AG04450 (cell line): Measurements from ENCODE around the gene WDR33. TPM values are rescaled to one million over a fixed set of nuclear protein-coding genes. Genes with fewer than 3 reads are reported as not detected.
"Not testable (repeated sequence)": the region's sequence is repeated elsewhere in the genome, so short reads cannot be mapped to it uniquely, and the experiment has no call there.

Experiments
- CTCF ChIA-PET: fragments of 300-600, 350-600 bp; formaldehyde crosslinking; extraction: SDS; loops from one replicate; lab custom pipeline; 2022; ENCODE audit warnings: antibody characterized with exemption, inconsistent platforms; lab: Charles Lee
- POLR2A ChIA-PET: fragments of 350-600 bp; formaldehyde crosslinking; extraction: SDS; loops from one replicate; lab custom pipeline; 2021; ENCODE audit warnings: antibody characterized with exemption, inconsistent platforms; lab: Yijun Ruan, JAX
- DNase-seq: peaks from one replicate; pipeline ENCODE4 v3.0.0-alpha.2; 2011; ENCODE audit warnings: low read depth, low spot score
- H3K27ac ChIP-seq: one replicate; pipeline ENCODE4 v1.5.1; 2012; ENCODE audit warnings: low read depth, low read length, control low read depth
- H3K27me3 ChIP-seq: one replicate; pipeline ENCODE4 v1.6.0; 2012; ENCODE audit warnings: low read length; ENCODE audit not compliant: control insufficient read depth, insufficient read depth
- H3K4me3 ChIP-seq: 2 replicates; pipeline ENCODE4 v1.5.1; 2011; ENCODE audit warnings: mild to moderate bottlenecking, low read depth, low read length, control low read depth
- H3K9me3 ChIP-seq: 2 replicates; pipeline ENCODE4 v1.5.1; 2012; ENCODE audit warnings: low read length; ENCODE audit not compliant: control insufficient read depth, insufficient read depth
- CTCF ChIP-seq: IDR thresholded peaks from 2 replicates; pipeline ENCODE4 v1.5.1; 2011; ENCODE audit warnings: low read depth, low read length, control low read depth, inconsistent platforms
- polyA plus RNA-seq: library from polyadenylated mRNA; depleted of rRNA; stranded (reverse); fragments of >200 nt; gene quantifications from 2 replicates; pipeline ENCODE4 v1.2.3, GENCODE V29; 2011

Gene WDR33
- polyA plus RNA-seq, 1 experiment, result 54.1 TPM

- Histone ChIP-seq H3K27ac (no peak overlapping the region), H3K4me3 (no peak overlapping the region), H3K27me3 (peaks cover 14% of the 10 kb centered on the region), H3K9me3 (peaks cover 9% of the 10 kb centered on the region; the same call in 1 of the 2 replicates)
- ChIA-PET CTCF (no interaction called here), POLR2A (no interaction called here)
- TF ChIP-seq CTCF, result no peak
- no peak for DNase-seq
Observed at GRCh38 chr2:127826047-127826446, 15.1 kb upstream of the WDR33 start.

DNA sequence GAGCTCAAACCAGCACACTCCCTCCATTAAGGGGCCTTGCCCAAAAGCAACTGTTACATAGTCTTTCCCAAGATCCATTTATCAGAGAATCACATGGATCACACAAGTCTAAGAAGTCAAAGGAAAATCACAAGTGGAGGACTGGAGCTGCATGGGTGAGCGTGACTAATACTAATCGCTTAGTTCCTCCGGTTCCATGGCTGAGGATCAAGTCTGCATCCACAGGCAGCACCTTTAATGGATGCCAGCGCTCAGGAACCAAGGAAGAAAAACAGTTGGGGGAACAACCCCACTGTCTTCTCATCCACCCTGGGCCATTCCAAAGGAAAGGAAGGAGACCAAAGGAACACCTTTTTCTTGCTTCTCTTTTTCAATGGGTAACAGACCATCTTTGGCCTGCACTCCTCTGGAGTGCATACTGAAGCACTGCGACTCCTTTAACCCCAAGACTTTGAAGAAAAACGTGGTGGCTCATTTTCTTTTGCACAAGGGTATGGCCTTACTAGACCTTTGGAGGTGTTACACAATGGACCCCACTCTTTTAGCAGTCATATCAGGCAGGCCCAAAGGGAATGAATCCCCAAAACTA is 9.2 kb upstream of the WDR33 start:
- DNase-seq, result no peak
- CTCF ChIA-PET, result interaction anchor here (1.8 kb wide), 1 partner anchor 229 kb away, joined by 5 read pairs; no protein-coding TSS in a partner anchor
- H3K27me3 ChIP-seq, result peaks cover 18% of the 10 kb centered on the region
- POLR2A ChIA-PET, result no interaction called here
- H3K27ac ChIP-seq, result no peak overlapping the region
- TF ChIP-seq CTCF, result no peak
- H3K4me3 ChIP-seq, result no peak overlapping the region
- H3K9me3 ChIP-seq, result peaks cover 28% of the 10 kb centered on the region

DNA sequence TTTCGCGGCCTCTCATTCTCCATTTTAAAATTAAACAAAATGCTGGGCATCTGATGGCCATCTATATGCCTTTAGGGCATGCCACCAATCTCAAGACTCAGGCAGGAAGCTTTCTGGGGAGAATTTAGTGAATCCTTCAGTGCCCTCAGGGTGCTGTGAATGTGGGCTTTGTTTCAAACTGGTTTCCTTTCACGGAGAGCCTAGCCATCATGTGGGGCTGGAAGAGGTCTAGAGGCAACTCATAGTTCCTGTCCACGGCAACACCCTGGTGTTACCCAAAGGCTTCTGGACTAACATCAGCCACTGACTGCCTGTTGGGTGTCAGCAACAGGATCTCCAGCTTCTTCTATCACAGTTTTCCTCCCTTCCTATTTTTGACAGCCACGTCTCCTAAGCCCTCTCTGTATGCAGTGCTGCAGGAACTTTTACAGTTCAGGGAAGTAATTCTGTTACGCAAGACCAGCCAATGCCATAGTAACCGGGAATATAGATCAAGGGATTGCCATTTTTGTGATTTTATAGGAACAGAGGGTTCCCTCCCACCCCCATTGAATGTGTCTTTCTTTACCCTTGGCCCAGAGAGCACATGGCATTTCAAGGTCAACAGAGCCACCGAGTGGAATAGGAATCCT is 7.9 kb upstream of the WDR33 start:
- Histone ChIP-seq H3K27me3 (peaks cover 16% of the 10 kb centered on the region), H3K4me3 (no peak overlapping the region), H3K9me3 (peaks cover 28% of the 10 kb centered on the region), H3K27ac (no peak overlapping the region)
- no peak for DNase-seq
- ChIA-PET POLR2A (no interaction called here), CTCF (no interaction called here)
- TF ChIP-seq CTCF, result no peak

DNA sequence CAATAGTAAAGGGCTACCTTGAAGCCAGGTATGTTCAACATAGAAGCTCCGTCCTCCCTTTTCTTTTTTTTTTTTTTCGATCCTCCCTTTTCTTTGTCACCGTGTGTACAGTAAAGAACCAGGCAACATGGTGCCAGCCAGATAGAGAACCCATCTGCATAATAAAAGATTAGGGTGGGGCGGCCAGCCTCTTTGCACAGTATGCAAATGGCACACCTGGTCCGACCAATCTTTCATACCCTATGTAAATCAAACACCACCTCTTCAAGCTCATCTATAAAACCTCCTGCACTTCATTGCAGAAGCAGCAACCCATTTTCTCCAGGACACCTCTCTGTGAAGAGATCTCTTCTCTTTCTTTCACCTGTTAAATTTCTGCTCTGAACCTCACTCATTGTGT is 7.3 kb upstream of the WDR33 start:
- Histone ChIP-seq H3K4me3 (no peak overlapping the region), H3K27me3 (peaks cover 16% of the 10 kb centered on the region), H3K9me3 (peaks cover 28% of the 10 kb centered on the region), H3K27ac (no peak overlapping the region)
- DNase-seq, result no peak
- TF ChIP-seq CTCF, result no peak
- POLR2A ChIA-PET, result no interaction called here
- CTCF ChIA-PET, result no interaction called here

DNA sequence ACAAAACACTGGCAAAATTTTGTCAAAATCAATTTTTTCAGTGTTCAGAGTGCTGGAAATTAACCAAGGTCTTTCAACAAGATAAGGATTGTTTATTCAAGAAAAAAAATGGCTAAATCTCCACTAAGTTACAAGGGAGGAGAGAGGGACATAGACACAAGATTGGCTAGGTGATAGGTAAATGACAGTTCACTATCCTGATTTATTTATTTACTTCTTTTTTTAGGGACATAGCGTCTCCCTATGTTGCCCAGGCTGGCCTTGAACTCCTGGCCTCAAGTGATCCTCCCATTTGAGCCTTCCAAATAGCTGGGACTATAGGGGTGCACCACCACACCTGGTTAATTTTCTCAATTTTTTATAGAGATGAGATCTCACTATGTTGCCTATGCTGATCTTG is 3.7 kb upstream of the WDR33 start:
- Histone ChIP-seq H3K9me3 (peaks cover 10% of the 10 kb centered on the region), H3K27ac (no peak overlapping the region), H3K4me3 (no peak overlapping the region), H3K27me3 (peaks cover 7% of the 10 kb centered on the region)
- DNase-seq, result no peak
- ChIA-PET CTCF (no interaction called here), POLR2A (no interaction called here)
- no peak for TF ChIP-seq CTCF

- H3K27ac ChIP-seq, H3K27me3 ChIP-seq, CTCF ChIA-PET, H3K4me3 ChIP-seq, POLR2A ChIA-PET, H3K9me3 ChIP-seq, DNase-seq: not testable (repeated sequence)
Observed at GRCh38 chr2:127812441-127812840, 1.5 kb upstream of the WDR33 start.
